NT2/D1 (cell line): ENCODE measurements around the gene IL17RD.

Experiments used
- DNase-seq: peaks from one replicate; pipeline ENCODE4 v3.0.0-alpha.2; 2011; ENCODE audit warnings: low read depth, low spot score
- H3K27me3 ChIP-seq: 2 replicates; pipeline ENCODE4 v1.6.0; 2011; ENCODE audit warnings: mild to moderate bottlenecking; ENCODE audit not compliant: insufficient read length, insufficient read depth
- H3K36me3 ChIP-seq: 2 replicates; pipeline ENCODE4 v1.6.1; 2011; ENCODE audit warnings: mild to moderate bottlenecking, low read length, mixed read lengths; ENCODE audit not compliant: insufficient read depth, insufficient read length
- H3K4me1 ChIP-seq: 2 replicates; pipeline ENCODE4 v1.5.1; 2011; ENCODE audit not compliant: insufficient read depth, insufficient read length
- H3K4me3 ChIP-seq: 2 replicates; pipeline ENCODE4 v1.5.1; 2011; ENCODE audit warnings: low read depth; ENCODE audit not compliant: insufficient read length
- H3K9ac ChIP-seq: 2 replicates; pipeline ENCODE4 v1.6.0; 2011; ENCODE audit warnings: low read depth; ENCODE audit not compliant: insufficient read length
- H3K9me3 ChIP-seq: 2 replicates; pipeline ENCODE4 v1.5.1; 2011; ENCODE audit warnings: mild to moderate bottlenecking, low read length; ENCODE audit not compliant: insufficient read depth
- SUZ12 ChIP-seq: IDR thresholded peaks from 2 replicates; pipeline ENCODE4 v1.6.1; 2011; ENCODE audit not compliant: insufficient read length, insufficient read depth; ENCODE audit errors: extremely low read depth
- YY1 ChIP-seq: IDR thresholded peaks from 2 replicates; pipeline ENCODE4 v1.6.1; 2011; ENCODE audit not compliant: insufficient read length, insufficient read depth
- ZNF274 ChIP-seq: IDR thresholded peaks from 2 replicates; pipeline ENCODE4 v1.6.1; 2011; ENCODE audit warnings: mild to moderate bottlenecking, low read depth, low read length

The IL17RD gene

DNA sequence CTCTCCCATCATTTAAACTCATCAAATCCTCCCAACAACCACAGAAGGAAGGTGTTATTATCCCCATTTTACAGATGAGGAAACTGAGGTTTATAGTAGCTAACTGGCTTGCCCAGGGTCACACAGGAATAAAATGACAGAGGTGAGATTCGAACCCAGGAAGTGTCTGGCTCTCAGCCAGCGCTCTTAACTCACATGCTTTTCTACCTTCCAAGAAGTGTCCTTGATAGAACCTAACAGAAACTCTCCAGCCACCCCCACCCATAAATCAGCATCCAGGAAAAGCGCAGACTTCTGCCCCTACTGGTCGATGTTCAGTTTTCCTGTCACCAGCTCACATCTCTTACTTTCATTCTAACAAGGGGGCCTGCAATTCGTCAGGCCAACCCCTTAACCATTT is 52.9 kb downstream of the IL17RD start:
- Histone ChIP-seq H3K9me3 (no peaks in the 10 kb centered on the region), H3K27me3 (no peaks in the 10 kb centered on the region), H3K4me3 (no peak overlapping the region), H3K4me1 (no peaks in the 10 kb centered on the region), H3K9ac (no peak overlapping the region), H3K36me3 (peaks cover 47% of the 10 kb centered on the region)
- TF ChIP-seq ZNF274: no peak
- no peak for TF ChIP-seq SUZ12
- TF ChIP-seq YY1: no peak
- DNase-seq: no peak

DNA sequence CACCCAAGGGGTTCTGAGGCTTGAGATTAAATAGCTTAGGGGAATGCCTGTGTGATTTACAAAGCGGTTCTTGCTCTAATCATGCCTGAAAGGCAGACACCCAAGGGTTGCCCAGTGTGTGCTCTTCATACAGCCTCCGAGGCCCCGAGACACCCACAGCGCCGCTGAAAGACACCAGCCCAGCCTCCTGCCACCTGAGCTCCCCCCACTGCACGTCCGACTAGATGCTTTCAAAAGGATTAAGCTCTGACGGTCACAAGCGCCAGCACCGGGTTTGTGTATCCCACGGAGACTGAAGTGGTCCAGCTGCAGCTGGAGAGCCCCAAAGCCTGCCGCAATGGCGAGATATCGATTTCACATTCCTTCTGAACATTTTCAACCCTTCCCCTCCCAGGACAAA is 54.4 kb downstream of the IL17RD start:
- TF ChIP-seq ZNF274 (no peak), SUZ12 (no peak), YY1 (no peak)
- Histone ChIP-seq H3K4me3 (no peak overlapping the region), H3K4me1 (no peaks in the 10 kb centered on the region)

DNA sequence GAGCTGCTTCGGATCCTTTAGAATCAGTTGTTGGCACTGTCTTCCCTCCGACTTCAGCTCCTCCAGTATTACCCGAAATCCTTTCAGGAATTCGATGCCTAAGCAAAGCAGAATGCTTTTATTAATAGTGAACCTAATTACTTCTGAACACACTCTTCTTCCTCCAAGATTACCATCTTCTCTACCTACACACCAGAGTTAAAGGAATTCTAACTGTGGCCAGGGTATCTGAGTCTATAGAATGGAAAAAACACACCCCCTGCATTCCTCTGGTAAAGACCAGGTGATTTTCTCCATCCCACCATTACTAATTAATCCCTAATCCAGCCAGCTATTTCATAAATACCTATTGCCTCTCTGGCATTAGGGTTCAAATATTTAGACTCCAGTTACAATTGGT is 54.9 kb downstream of the IL17RD start:
- H3K9ac ChIP-seq: no peak overlapping the region
- no peaks in the 10 kb centered on the region for H3K9me3 ChIP-seq
- no peak overlapping the region for H3K4me3 ChIP-seq
- H3K4me1 ChIP-seq: no peaks in the 10 kb centered on the region
- no peaks in the 10 kb centered on the region for H3K27me3 ChIP-seq
- no peak for DNase-seq
- peaks cover 59% of the 10 kb centered on the region for H3K36me3 ChIP-seq
- TF ChIP-seq ZNF274 (no peak), YY1 (no peak), SUZ12 (no peak)

More for the DNA sequence above, 54.4 kb downstream of the IL17RD start:
- H3K36me3 ChIP-seq: peaks cover 55% of the 10 kb centered on the region
- DNase-seq: no peak
- no peaks in the 10 kb centered on the region for H3K27me3 ChIP-seq
- H3K9me3 ChIP-seq: no peaks in the 10 kb centered on the region
- no peak overlapping the region for H3K9ac ChIP-seq

DNA sequence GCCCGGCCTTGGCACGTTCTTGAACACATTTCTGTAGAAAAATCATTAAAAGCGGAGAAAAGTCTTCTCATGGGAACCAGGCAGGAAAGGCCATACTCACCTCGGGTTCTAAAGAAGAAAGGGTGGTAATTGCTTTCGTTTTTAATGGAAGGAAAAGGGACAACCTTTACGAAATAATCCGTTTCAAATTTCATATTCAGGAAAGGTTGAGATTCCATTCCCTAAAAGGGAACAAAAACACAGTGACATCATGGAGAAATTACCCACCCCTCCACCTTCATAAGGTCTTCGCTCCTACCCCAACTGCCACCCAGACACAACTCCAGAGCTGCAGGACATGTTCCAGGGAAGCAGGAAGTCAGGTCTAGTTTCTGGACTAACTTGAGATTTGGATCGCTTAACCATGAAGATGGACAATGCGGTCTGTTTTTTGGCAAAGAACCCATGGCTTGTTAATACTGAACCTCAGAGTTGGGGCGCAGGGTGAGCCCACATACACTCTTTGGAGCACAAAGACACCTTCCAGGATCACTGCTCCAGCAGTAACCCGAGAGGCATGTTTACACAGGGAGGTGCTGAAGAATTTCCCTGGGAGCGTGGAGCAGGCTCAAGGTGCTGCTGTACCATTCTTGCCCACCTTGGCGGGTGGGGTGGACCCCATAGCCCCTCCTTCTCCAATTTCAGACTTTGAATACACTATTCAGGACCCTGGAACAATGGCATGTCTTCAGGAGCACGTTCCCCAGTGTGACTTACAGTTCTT is 55.5 kb downstream of the IL17RD start:
- TF ChIP-seq ZNF274 (no peak), YY1 (no peak), SUZ12 (no peak)
- no peak overlapping the region for H3K4me3 ChIP-seq
- no peaks in the 10 kb centered on the region for H3K27me3 ChIP-seq
- H3K4me1 ChIP-seq: no peaks in the 10 kb centered on the region
- H3K9ac ChIP-seq: no peak overlapping the region
- no peak for DNase-seq
- peaks cover 62% of the 10 kb centered on the region for H3K36me3 ChIP-seq
- no peaks in the 10 kb centered on the region for H3K9me3 ChIP-seq

DNA sequence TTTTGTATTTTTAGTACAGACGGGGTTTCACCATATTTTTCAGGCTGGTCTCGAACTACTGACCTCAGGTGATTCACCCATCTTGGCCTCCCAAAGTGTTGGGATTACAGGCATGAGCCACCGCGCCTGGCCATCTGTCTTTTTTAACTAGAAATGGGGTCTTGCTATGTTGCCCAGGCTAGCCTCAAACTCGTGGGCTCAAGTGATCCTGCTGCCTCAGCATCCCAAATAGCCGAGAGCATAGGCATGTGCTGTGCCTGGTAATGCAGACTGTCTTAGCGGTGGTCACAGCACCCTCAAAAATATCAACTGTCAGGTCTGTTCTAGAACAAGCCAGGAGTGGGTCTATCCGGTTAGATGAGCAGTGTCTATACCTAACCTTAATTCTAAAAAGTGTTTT is 56.5 kb downstream of the IL17RD start:
- H3K4me3 ChIP-seq: no peak overlapping the region
- H3K4me1 ChIP-seq: no peaks in the 10 kb centered on the region
- H3K36me3 ChIP-seq: peaks cover 59% of the 10 kb centered on the region
- no peaks in the 10 kb centered on the region for H3K27me3 ChIP-seq
- DNase-seq: no peak
- H3K9ac ChIP-seq: no peak overlapping the region
- H3K9me3 ChIP-seq: no peaks in the 10 kb centered on the region
- TF ChIP-seq SUZ12: no peak
- no peak for TF ChIP-seq ZNF274
- no peak for TF ChIP-seq YY1

DNA sequence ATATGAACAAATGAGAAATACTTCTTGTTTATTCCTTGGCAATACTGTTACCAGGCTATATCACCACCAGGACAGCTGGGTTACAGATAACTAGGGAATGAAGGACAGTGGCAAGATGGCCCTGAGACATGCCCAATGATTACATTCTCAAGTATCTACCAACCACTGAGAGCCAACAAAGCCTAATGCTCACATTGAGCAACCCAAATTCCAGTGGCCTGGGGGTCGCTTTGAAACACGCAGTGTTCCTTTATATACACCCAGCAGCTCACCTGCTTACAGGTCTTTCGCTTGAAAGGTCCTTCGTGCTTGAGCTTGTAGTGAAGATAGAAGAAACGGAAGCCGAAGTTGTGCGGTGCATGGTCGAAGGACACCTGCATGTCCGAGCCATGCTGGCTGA is 59.6 kb downstream of the IL17RD start:
- H3K9ac ChIP-seq: no peak overlapping the region
- H3K9me3 ChIP-seq: no peaks in the 10 kb centered on the region
- peaks cover 74% of the 10 kb centered on the region for H3K36me3 ChIP-seq
- no peak for DNase-seq
- TF ChIP-seq ZNF274: no peak
- no peak for TF ChIP-seq SUZ12
- TF ChIP-seq YY1: no peak
- H3K4me1 ChIP-seq: no peaks in the 10 kb centered on the region
- H3K27me3 ChIP-seq: no peaks in the 10 kb centered on the region
- H3K4me3 ChIP-seq: no peak overlapping the region

DNA sequence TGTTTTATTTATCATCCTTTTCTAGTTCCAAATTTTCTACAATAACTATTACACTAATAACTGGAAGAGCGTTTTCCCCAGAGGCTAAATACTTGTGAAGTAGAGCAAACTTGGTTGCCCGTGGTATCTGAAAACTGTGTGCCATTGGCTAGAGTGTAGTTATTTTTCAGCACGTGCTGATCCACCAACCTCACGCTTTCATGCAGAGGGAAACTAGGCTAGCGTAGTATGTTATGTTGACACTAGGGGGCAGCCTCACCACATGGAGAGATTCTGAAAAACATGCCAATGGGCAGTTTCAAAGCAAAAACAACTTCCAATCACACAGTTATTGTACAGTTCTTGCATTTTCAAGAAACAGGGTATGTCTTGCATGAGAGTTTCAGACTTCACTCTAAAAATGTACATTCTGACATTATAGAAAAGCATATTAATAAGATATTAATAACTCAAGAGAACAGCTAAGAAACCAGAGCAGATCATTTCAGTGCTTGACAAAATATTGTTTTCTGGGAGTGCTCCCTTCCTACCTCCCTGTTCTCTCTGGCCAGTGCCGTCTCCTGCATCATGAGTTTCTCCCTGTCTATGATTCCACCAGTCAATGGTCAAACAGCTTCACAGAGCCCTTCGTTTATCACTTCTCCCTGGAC is 65.0 kb downstream of the IL17RD start:
- Histone ChIP-seq H3K9ac (no peak overlapping the region), H3K4me3 (no peak overlapping the region), H3K9me3 (no peaks in the 10 kb centered on the region), H3K4me1 (no peaks in the 10 kb centered on the region), H3K27me3 (no peaks in the 10 kb centered on the region), H3K36me3 (peaks cover 85% of the 10 kb centered on the region)
- DNase-seq: peak; percentile 63
- no peak for TF ChIP-seq YY1
- no peak for TF ChIP-seq ZNF274
- TF ChIP-seq SUZ12: no peak
